Spleen (tissue), 11 donors: ENCODE data around the gene GPR150. TPM values are rescaled to one million over a fixed set of nuclear protein-coding genes. Genes with fewer than 3 reads are reported as not detected.

Source experiments
- DNase-seq: peaks from one replicate; pipeline ENCODE4 v3.0.0-alpha.2; 2020
- H3K27ac ChIP-seq, 8 donors: fragments of 200-600 bp; sonication (generic) in 7 of 8; 1 replicate in 4 of 8; 2 replicates in 4 of 8; pipeline versions ENCODE4 v1.5.0 to v1.8.0; 2016 to 2021; ENCODE audit warnings: inconsistent platforms in 4 of 8, mild to moderate bottlenecking in 4 of 8, moderate library complexity in 1 of 8
- H3K27me3 ChIP-seq, 7 donors: fragments of 200-600 bp; sonication (generic) in 6 of 7; replicated peaks in 1 of 7; 1 replicate in 4 of 7; 2 replicates in 3 of 7; pipeline versions ENCODE4 v1.5.0 to v1.8.0; 2016 to 2021; ENCODE audit warnings: inconsistent platforms in 3 of 7, mild to moderate bottlenecking in 1 of 7
- H3K36me3 ChIP-seq, 6 donors: fragments of 200-600 bp; sonication (generic) in 5 of 6; 1 replicate in 4 of 6; 2 replicates in 2 of 6; pipeline versions ENCODE4 v1.5.0 to v1.8.0; 2016 to 2021; ENCODE audit warnings: inconsistent platforms in 2 of 6
- H3K4me1 ChIP-seq, 6 donors: fragments of 200-600 bp; sonication (generic) in 5 of 6; 1 replicate in 3 of 6; 2 replicates in 3 of 6; pipeline versions ENCODE4 v1.5.0 to v1.8.0; 2016 to 2021; ENCODE audit warnings: inconsistent platforms in 3 of 6
- H3K4me3 ChIP-seq, 8 donors: fragments of 200-600 bp; sonication (generic) in 7 of 8; 1 replicate in 4 of 8; 2 replicates in 4 of 8; pipeline versions ENCODE4 v1.5.0 to v1.8.0; 2016 to 2021; ENCODE audit warnings: inconsistent platforms in 4 of 8, mild to moderate bottlenecking in 4 of 8, moderate library complexity in 2 of 8
- H3K9me3 ChIP-seq, 8 donors: fragments of 200-600 bp; sonication (generic) in 7 of 8; 1 replicate in 4 of 8; 2 replicates in 4 of 8; pipeline versions ENCODE4 v1.5.0 to v1.8.0; 2016 to 2021; ENCODE audit warnings: inconsistent platforms in 4 of 8
- POLR2A ChIP-seq, 3 donors: fragments of 450-650 bp; IDR thresholded peaks; one replicate each; pipeline ENCODE4 v1.5.1; 2017; ENCODE audit warnings: antibody characterized with exemption in 3 of 3, mild to moderate bottlenecking in 1 of 3
- POLR2AphosphoS5 ChIP-seq, 3 donors: sonication (generic); formaldehyde crosslinking; IDR thresholded peaks; one replicate each; pipeline ENCODE4 v1.5.1; 2017; ENCODE audit warnings: antibody characterized with exemption in 3 of 3
- WGBS, 5 donors: extraction: QIAGEN DNeasy Blood & Tissue Kit in 3 of 5; methylation state at CpG; one replicate each; pipeline versions ENCODE4 v1.1.5 to v1.1.7; 2013 to 2018; 5-methylcytosine and 5-hydroxymethylcytosine counted together
- intact Hi-C: fragments of 100-400 bp; cut with DNase I; formaldehyde crosslinking; loops from one replicate; pipeline ENCODE4 v1.15.0; 2023; ENCODE audit warnings: low total_unique reads
- polyA plus RNA-seq, 3 donors: library from polyadenylated mRNA; stranded (reverse); fragments of 200-250 nt; gene quantifications; one replicate each; pipeline ENCODE4 v1.2.1, GENCODE V29; 2013
- total RNA-seq, 7 donors: library from RNA; depleted of rRNA in 3 of 7; stranded (reverse); fragments of >200 nt in 3 of 7; fragmentation: NEBNext Ultra II Directional in 4 of 7; extraction: Animal tissue kit (Norgen Biotek cat#: 25700) in 4 of 7; gene quantifications; one replicate each; pipeline versions ENCODE4 v1.1.0 to v1.2.1, GENCODE V29; 2016 to 2021
- TF ChIP-seq, protein P1 (sequence below), 11 experiments: fragments of 200-600 bp in 7 of 11; fragments of 450-650 bp in 4 of 11; sonication (generic) in 4 of 11; IDR thresholded peaks in 8 of 11; conservative IDR thresholded peaks in 3 of 11; 1 replicate in 7 of 11; 2 replicates in 4 of 11; pipeline versions ENCODE4 v1.4.0 to v1.8.0; 2016 to 2021; ENCODE audit warnings: antibody characterized with exemption in 11 of 11, inconsistent platforms in 4 of 11, mild to moderate bottlenecking in 1 of 11
- donor health status: healthy with polysubstance abuse.
- donor health status: DM: no; HTN: no; CAD: no; lungs with moderate emphysema.
- donor health status: DM: no; HTN: no; CAD: no.
- donor health status: Bipolar disorder and iron deficiency.
- donor health status: healthy.
- donor health status: DM: no; HTN: no; CAD: no.
- donor health status: DM: yes; HTN: yes; CAD: no.

Gene GPR150
- total and polyA plus RNA-seq, 10 donors = 0.23 to 1.1 (median 0.65) TPM; not detected in 2

DNA sequence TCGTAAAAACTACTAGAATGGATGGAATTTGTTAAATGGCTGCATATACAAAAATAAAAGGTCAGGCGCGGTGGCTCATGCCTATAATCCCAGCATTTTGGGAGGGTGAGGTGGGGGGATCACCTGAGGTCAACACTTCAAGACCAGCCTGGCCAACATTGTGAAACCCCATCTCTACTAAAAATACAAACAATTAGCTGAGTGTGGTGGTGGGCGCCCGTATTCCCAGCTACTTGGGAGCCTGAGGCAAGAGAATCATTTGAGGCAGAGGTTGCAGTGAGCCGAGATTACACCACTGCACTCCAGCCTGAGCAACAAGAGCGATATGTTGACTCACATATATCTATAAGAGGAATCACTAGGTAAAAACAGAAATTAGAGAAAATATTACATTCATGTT, 9.3 kb upstream of the GPR150 start:
- Histone ChIP-seq H3K9me3 (peaks cover 0 to 21% (median 16%) of the 10 kb centered on the region in 8 donors), H3K4me3 (no peak overlapping the region), H3K36me3 (peaks cover 0 to 4% (median 0%) of the 10 kb centered on the region in 6 donors), H3K4me1 (no peaks in the 10 kb centered on the region), H3K27ac (no peak overlapping the region), H3K27me3 (no peaks in the 10 kb centered on the region)
- DNase-seq = no peak
- no peak for TF ChIP-seq POLR2AphosphoS5 (IDR thresholded peaks at IDR 0.05)
- TF ChIP-seq, protein P1, sequence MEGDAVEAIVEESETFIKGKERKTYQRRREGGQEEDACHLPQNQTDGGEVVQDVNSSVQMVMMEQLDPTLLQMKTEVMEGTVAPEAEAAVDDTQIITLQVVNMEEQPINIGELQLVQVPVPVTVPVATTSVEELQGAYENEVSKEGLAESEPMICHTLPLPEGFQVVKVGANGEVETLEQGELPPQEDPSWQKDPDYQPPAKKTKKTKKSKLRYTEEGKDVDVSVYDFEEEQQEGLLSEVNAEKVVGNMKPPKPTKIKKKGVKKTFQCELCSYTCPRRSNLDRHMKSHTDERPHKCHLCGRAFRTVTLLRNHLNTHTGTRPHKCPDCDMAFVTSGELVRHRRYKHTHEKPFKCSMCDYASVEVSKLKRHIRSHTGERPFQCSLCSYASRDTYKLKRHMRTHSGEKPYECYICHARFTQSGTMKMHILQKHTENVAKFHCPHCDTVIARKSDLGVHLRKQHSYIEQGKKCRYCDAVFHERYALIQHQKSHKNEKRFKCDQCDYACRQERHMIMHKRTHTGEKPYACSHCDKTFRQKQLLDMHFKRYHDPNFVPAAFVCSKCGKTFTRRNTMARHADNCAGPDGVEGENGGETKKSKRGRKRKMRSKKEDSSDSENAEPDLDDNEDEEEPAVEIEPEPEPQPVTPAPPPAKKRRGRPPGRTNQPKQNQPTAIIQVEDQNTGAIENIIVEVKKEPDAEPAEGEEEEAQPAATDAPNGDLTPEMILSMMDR (IDR thresholded peaks at IDR 0.05 in 8 of 11, conservative IDR thresholded peaks at IDR 0.05 in 3 of 11) = no peak
- 95 to 98% (median 96%) methylated on average over 7 of the region's 7 CpGs for WGBS, 5 donors
- intact Hi-C loops = no loop called here

DNA sequence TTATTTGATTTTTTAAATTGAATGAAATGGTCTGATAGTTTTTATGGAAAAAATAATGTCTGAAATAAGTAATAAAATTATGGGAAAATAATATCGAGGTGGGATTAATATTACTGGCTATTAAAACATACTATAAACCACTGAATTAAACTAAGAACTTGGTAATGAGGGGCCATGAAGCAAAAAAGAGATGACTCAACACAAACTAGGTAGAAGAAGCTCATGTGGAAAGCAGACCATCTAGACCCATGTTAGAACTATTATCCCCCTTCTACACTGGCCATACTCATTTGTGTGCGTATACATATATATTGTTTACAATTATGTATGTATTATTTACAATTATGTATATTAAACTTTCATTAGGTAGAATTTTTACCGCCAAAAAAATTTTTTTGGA, 8.5 kb upstream of the GPR150 start:
- peaks cover 0 to 21% (median 16%) of the 10 kb centered on the region in 8 donors for H3K9me3 ChIP-seq
- no peaks in the 10 kb centered on the region for H3K4me1 ChIP-seq
- intact Hi-C loops = no loop called here
- DNase-seq = no peak
- peaks cover 0 to 4% (median 0%) of the 10 kb centered on the region in 6 donors for H3K36me3 ChIP-seq
- no peak overlapping the region for H3K27ac ChIP-seq
- no peak overlapping the region for H3K4me3 ChIP-seq
- 94 to 96% (median 94%) methylated on average over 3 of the region's 3 CpGs for WGBS, 5 donors
- TF ChIP-seq, protein P1 (IDR thresholded peaks at IDR 0.05 in 8 of 11, conservative IDR thresholded peaks at IDR 0.05 in 3 of 11) = no peak
- no peak for TF ChIP-seq POLR2AphosphoS5 (IDR thresholded peaks at IDR 0.05)
- H3K27me3 ChIP-seq = no peaks in the 10 kb centered on the region

GRCh38 chr5:95613514-95613913, 6.4 kb upstream of the GPR150 start:
- no peak for DNase-seq
- Histone ChIP-seq H3K4me1 (no peaks in the 10 kb centered on the region), H3K36me3 (peaks cover 0 to 4% (median 0%) of the 10 kb centered on the region in 6 donors), H3K27ac (no peak overlapping the region), H3K4me3 (no peak overlapping the region), H3K9me3 (peaks cover 0 to 21% (median 16%) of the 10 kb centered on the region in 8 donors), H3K27me3 (no peaks in the 10 kb centered on the region)
- 91 to 100% (median 96%) methylated on average over 1 of the region's 1 CpG for WGBS, 5 donors
- intact Hi-C loops = no loop called here
- TF ChIP-seq POLR2AphosphoS5 (IDR thresholded peaks at IDR 0.05) (no peak), POLR2A (IDR thresholded peaks at IDR 0.05) (no peak)
- TF ChIP-seq, protein P1 (IDR thresholded peaks at IDR 0.05 in 8 of 11, conservative IDR thresholded peaks at IDR 0.05 in 3 of 11) = no peak

DNA sequence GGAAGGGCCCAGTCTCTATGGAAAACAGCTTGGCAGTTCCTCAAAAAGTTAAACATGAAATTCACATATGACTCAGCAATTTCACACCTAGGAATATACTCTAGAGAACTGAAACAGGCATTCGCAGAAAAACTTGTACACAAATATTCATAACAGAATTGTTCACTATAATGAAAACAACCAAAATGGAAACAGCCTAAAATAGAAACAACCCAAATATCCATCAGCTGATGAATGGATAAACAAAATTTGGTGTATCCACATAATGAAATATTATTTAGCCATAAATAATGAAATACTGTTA, 4.8 kb upstream of the GPR150 start:
- Histone ChIP-seq H3K36me3 (peaks cover 0 to 4% (median 0%) of the 10 kb centered on the region in 6 donors), H3K9me3 (peaks cover 0 to 21% (median 16%) of the 10 kb centered on the region in 8 donors), H3K27me3 (peaks cover 0 to 10% (median 0%) of the 10 kb centered on the region in 7 donors), H3K4me1 (peaks cover 0 to 14% (median 13%) of the 10 kb centered on the region in 6 donors), H3K4me3 (no peak overlapping the region), H3K27ac (no peak overlapping the region)
- TF ChIP-seq POLR2AphosphoS5 (IDR thresholded peaks at IDR 0.05) = no peak
- TF ChIP-seq, protein P1 (IDR thresholded peaks at IDR 0.05 in 8 of 11, conservative IDR thresholded peaks at IDR 0.05 in 3 of 11) = no peak
- TF ChIP-seq POLR2A (IDR thresholded peaks at IDR 0.05) = no peak
- intact Hi-C loops = no loop called here
- WGBS, 5 donors = 60 to 82% (median 67%) methylated on average over 1 of the region's 1 CpG
- DNase-seq = no peak
